ENCODE measurements around the gene SDK2. TPM values are rescaled to one million over a fixed set of nuclear protein-coding genes. Genes with fewer than 3 reads are reported as not detected.

Gene SDK2
- total and polyA plus RNA-seq, 4 donors: 0.15 to 5.3 (median 2.5) TPM

DNA sequence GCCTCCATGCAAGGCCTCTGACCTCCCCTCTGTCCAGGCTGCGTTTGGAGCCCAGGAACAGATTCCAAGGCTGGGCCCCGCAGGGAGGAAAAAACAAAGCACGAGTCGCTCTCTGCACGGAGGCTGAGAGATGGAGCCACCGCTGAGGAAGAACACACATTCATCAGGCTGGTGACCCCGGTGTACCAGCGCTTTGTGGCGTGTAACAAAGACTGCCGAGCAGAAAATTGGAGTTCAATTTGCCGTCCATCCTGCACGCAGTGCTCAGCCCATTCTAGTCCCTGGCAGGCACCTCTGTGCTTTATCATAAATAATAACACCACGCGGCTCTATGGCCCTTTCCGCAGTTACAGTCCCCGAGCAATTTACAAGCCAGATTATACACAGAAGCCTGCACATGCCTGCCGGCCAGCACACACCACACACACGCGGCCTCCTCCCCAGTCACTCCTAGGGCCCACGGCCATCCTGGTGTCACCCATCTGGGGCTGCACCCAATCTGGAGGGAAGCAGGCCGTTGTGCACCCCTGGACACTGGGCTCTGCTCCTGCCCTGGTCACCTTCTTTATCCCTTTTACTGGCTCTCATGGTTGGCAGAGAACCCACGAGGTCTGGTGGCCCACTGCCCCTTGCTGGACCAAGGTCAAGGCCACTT lies 124.4 kb downstream of the SDK2 start:
- no peak for ATAC-seq (ENCODE audit: low FRiP score)
- Histone ChIP-seq H3K36me3 (ENCODE audit: control insufficient read depth in 1 of 2, insufficient read depth in 2 of 2, low read length in 1 of 2) (no peaks in the 10 kb centered on the region), H3K4me3 (ENCODE audit: low read length in 2 of 2) (no peak overlapping the region), H3K4me1 (ENCODE audit: control insufficient read depth in 1 of 2, insufficient read depth in 2 of 2, low read length in 2 of 2) (no peaks in the 10 kb centered on the region), H3K9me3 (ENCODE audit: control insufficient read depth, low read length) (no peaks in the 10 kb centered on the region), H3K27ac (ENCODE audit: low read depth in 1 of 2, low read length in 2 of 2) (no peak overlapping the region), H3K27me3 (ENCODE audit: control insufficient read depth in 1 of 2, insufficient read depth in 2 of 2, low read length in 1 of 2) (no peaks in the 10 kb centered on the region)
- intact Hi-C loops (cut with DNase I): loop anchor here in 1 of 2 donors (2.0 kb wide), 1 partner anchor 35 kb away; no protein-coding TSS in a partner anchor
- 77 to 88% methylated on average over 22 of the region's 22 CpGs for WGBS, 2 donors
- DNase-seq: no peak

- no peak for ATAC-seq (ENCODE audit: low FRiP score)
- Histone ChIP-seq H3K9me3 (ENCODE audit: control insufficient read depth, low read length) (no peaks in the 10 kb centered on the region), H3K27me3 (ENCODE audit: control insufficient read depth in 1 of 2, insufficient read depth in 2 of 2, low read length in 1 of 2) (no peaks in the 10 kb centered on the region), H3K36me3 (ENCODE audit: control insufficient read depth in 1 of 2, insufficient read depth in 2 of 2, low read length in 1 of 2) (no peaks in the 10 kb centered on the region), H3K4me3 (ENCODE audit: low read length in 2 of 2) (no peak overlapping the region), H3K4me1 (ENCODE audit: control insufficient read depth in 1 of 2, insufficient read depth in 2 of 2, low read length in 2 of 2) (no peaks in the 10 kb centered on the region), H3K27ac (ENCODE audit: low read depth in 1 of 2, low read length in 2 of 2) (no peak overlapping the region)
- DNase-seq: no peak
- 97 to 98% methylated on average over 6 of the region's 6 CpGs for WGBS, 2 donors
- intact Hi-C loops (cut with DNase I): loop anchor here in 1 of 2 donors (2.0 kb wide), 1 partner anchor 34 kb away; no protein-coding TSS in a partner anchor
These were observed 125.2 kb downstream of the SDK2 start for GRCh38 chr17:73519011-73519410.

- ATAC-seq (ENCODE audit: low FRiP score): no peak
- H3K36me3 ChIP-seq (ENCODE audit: control insufficient read depth in 1 of 2, insufficient read depth in 2 of 2, low read length in 1 of 2): no peaks in the 10 kb centered on the region
- no peaks in the 10 kb centered on the region for H3K4me1 ChIP-seq (ENCODE audit: control insufficient read depth in 1 of 2, insufficient read depth in 2 of 2, low read length in 2 of 2)
- H3K27ac ChIP-seq (ENCODE audit: low read depth in 1 of 2, low read length in 2 of 2): no peak overlapping the region
- H3K4me3 ChIP-seq (ENCODE audit: low read length in 2 of 2): no peak overlapping the region
- intact Hi-C loops (cut with DNase I): no loop called here
- H3K9me3 ChIP-seq (ENCODE audit: control insufficient read depth, low read length): no peaks in the 10 kb centered on the region
- no peaks in the 10 kb centered on the region for H3K27me3 ChIP-seq (ENCODE audit: control insufficient read depth in 1 of 2, insufficient read depth in 2 of 2, low read length in 1 of 2)
- no peak for DNase-seq
- WGBS, 2 donors: 86 to 94% methylated on average over 11 of the region's 11 CpGs
These were observed 127.8 kb downstream of the SDK2 start for GRCh38 chr17:73516431-73516830.

- intact Hi-C loops (cut with DNase I): no loop called here
- WGBS, 2 donors: 90 to 92% methylated on average over 13 of the region's 13 CpGs
- Histone ChIP-seq H3K4me1 (ENCODE audit: control insufficient read depth in 1 of 2, insufficient read depth in 2 of 2, low read length in 2 of 2) (no peaks in the 10 kb centered on the region), H3K27me3 (ENCODE audit: control insufficient read depth in 1 of 2, insufficient read depth in 2 of 2, low read length in 1 of 2) (no peaks in the 10 kb centered on the region), H3K9me3 (ENCODE audit: control insufficient read depth, low read length) (no peaks in the 10 kb centered on the region), H3K27ac (ENCODE audit: low read depth in 1 of 2, low read length in 2 of 2) (no peak overlapping the region), H3K4me3 (ENCODE audit: low read length in 2 of 2) (no peak overlapping the region), H3K36me3 (ENCODE audit: control insufficient read depth in 1 of 2, insufficient read depth in 2 of 2, low read length in 1 of 2) (no peaks in the 10 kb centered on the region)
- DNase-seq (no peak), ATAC-seq (ENCODE audit: low FRiP score) (no peak)
These were observed 129.9 kb downstream of the SDK2 start for GRCh38 chr17:73514146-73514863.

- no peak for ATAC-seq (ENCODE audit: low FRiP score)
- no peak overlapping the region for H3K4me3 ChIP-seq (ENCODE audit: low read length in 2 of 2)
- 63 to 70% methylated on average over 10 of the region's 10 CpGs for WGBS, 2 donors
- no peaks in the 10 kb centered on the region for H3K36me3 ChIP-seq (ENCODE audit: control insufficient read depth in 1 of 2, insufficient read depth in 2 of 2, low read length in 1 of 2)
- DNase-seq: no peak
- intact Hi-C loops (cut with DNase I): no loop called here
- no peak overlapping the region for H3K27ac ChIP-seq (ENCODE audit: low read depth in 1 of 2, low read length in 2 of 2)
- no peaks in the 10 kb centered on the region for H3K27me3 ChIP-seq (ENCODE audit: control insufficient read depth in 1 of 2, insufficient read depth in 2 of 2, low read length in 1 of 2)
- no peaks in the 10 kb centered on the region for H3K4me1 ChIP-seq (ENCODE audit: control insufficient read depth in 1 of 2, insufficient read depth in 2 of 2, low read length in 2 of 2)
- H3K9me3 ChIP-seq (ENCODE audit: control insufficient read depth, low read length): no peaks in the 10 kb centered on the region
These were observed 130.8 kb downstream of the SDK2 start for GRCh38 chr17:73513426-73513825.

DNA sequence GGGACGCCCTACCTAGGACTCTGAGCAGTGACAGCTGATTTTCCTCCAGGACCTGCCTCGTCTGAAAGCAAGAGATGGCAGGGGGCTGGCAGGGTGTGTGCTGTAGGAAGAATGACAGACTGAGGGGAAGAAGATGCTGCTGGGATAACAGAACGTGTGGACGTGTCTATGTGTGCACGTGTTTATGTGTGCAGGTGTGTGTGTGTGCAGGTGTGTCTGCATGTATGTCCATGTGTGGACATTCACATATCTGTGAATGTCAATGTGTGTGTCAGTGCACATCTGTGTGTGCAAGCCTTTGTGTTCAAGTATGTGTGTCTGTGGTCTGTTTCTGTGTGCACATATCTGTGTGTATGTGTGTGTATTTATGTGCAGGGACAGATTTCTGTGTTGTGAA lies 132.5 kb downstream of the SDK2 start:
- no peaks in the 10 kb centered on the region for H3K27me3 ChIP-seq (ENCODE audit: control insufficient read depth in 1 of 2, insufficient read depth in 2 of 2, low read length in 1 of 2)
- no peaks in the 10 kb centered on the region for H3K36me3 ChIP-seq (ENCODE audit: control insufficient read depth in 1 of 2, insufficient read depth in 2 of 2, low read length in 1 of 2)
- DNase-seq: no peak
- no peak overlapping the region for H3K4me3 ChIP-seq (ENCODE audit: low read length in 2 of 2)
- 83 to 85% methylated on average over 5 of the region's 5 CpGs for WGBS, 2 donors
- H3K27ac ChIP-seq (ENCODE audit: low read depth in 1 of 2, low read length in 2 of 2): no peak overlapping the region
- no peak for ATAC-seq (ENCODE audit: low FRiP score)
- no peaks in the 10 kb centered on the region for H3K4me1 ChIP-seq (ENCODE audit: control insufficient read depth in 1 of 2, insufficient read depth in 2 of 2, low read length in 2 of 2)
- intact Hi-C loops (cut with DNase I): no loop called here
- no peaks in the 10 kb centered on the region for H3K9me3 ChIP-seq (ENCODE audit: control insufficient read depth, low read length)

DNA sequence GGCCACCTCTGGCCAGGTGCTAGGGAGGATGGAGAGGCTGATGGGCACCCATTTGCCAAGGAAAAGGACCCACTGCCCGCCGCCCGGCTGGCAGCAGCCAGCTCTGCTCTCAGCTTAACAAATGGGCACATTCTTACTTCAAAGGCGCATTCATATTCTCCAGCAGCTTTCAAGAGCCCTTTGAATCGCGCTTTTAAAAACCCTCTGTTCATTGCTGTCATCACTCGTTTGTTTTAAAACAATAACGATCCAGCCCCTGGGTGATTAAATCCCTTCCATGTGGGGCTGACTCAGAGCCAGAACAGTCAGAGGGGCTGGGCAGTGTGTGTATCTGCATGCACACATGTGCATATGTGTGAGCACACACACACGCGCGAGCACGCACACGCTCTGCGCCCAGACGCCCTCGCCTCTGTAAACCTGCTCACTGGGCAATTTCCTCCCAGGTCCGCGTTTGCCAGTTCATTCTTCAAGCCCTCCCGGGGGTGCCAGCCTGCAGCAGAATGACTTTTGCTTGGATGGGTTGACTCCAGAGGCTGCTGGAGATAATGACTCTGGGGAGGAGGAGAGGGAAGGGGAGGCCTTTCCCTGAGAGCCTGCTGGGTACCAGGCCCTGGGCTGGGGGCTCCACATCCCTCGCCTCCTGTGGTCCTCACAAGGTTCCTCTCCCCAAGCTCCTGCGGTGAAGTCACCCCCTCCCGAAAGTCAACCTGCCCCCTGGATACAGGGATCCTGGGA lies 133.1 kb downstream of the SDK2 start:
- intact Hi-C loops (cut with DNase I): no loop called here
- Histone ChIP-seq H3K4me1 (ENCODE audit: control insufficient read depth in 1 of 2, insufficient read depth in 2 of 2, low read length in 2 of 2) (no peaks in the 10 kb centered on the region), H3K27me3 (ENCODE audit: control insufficient read depth in 1 of 2, insufficient read depth in 2 of 2, low read length in 1 of 2) (no peaks in the 10 kb centered on the region), H3K4me3 (ENCODE audit: low read length in 2 of 2) (no peak overlapping the region), H3K27ac (ENCODE audit: low read depth in 1 of 2, low read length in 2 of 2) (no peak overlapping the region), H3K9me3 (ENCODE audit: control insufficient read depth, low read length) (no peaks in the 10 kb centered on the region), H3K36me3 (ENCODE audit: control insufficient read depth in 1 of 2, insufficient read depth in 2 of 2, low read length in 1 of 2) (no peaks in the 10 kb centered on the region)
- no peak for ATAC-seq (ENCODE audit: low FRiP score)
- 64 to 72% methylated on average over 22 of the region's 22 CpGs for WGBS, 2 donors
- no peak for DNase-seq

DNA sequence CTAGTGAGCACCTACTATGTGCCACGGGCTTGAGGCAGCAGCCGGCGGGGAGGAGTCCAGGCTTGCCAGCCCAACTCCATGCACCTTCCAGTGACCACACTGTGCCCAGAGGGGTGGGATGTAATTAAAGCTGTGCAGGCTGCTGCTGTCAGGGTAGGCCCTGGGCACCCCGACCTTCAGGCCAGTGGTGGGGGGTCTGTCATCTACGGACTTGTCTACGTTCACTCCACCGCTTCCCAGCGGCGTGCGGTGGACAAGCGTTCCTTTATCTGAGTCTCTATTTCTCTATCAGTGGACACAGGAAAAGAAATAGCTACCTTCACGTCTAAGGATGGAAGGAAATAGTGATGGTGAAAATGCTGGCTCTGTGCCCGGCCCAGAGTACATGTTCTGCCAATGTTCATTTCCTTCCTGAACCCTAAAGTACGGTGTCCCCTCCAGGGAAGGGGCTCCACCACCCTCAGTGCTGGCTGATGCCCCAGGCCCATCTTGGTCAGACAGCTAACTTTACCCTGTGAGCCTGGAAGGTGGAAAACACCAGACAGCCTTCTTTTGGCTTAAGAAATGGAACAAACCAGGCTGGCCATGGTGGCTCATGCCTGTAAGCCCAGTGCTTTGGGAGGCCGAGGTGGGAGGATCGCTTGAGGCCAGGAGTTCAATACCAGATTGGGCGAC lies 135.2 kb downstream of the SDK2 start:
- Histone ChIP-seq H3K4me3 (ENCODE audit: low read length in 2 of 2) (no peak overlapping the region), H3K27me3 (ENCODE audit: control insufficient read depth in 1 of 2, insufficient read depth in 2 of 2, low read length in 1 of 2) (no peaks in the 10 kb centered on the region), H3K9me3 (ENCODE audit: control insufficient read depth, low read length) (no peaks in the 10 kb centered on the region), H3K4me1 (ENCODE audit: control insufficient read depth in 1 of 2, insufficient read depth in 2 of 2, low read length in 2 of 2) (no peaks in the 10 kb centered on the region), H3K36me3 (ENCODE audit: control insufficient read depth in 1 of 2, insufficient read depth in 2 of 2, low read length in 1 of 2) (no peaks in the 10 kb centered on the region), H3K27ac (ENCODE audit: low read depth in 1 of 2, low read length in 2 of 2) (no peak overlapping the region)
- WGBS, 2 donors: 83% methylated on average over 17 of the region's 17 CpGs
- no peak for DNase-seq
- no peak for ATAC-seq (ENCODE audit: low FRiP score)
- intact Hi-C loops (cut with DNase I): no loop called here
